Right atrium auricular region (tissue), 2 donors: ENCODE data around the gene SSR2. TPM values are rescaled to one million over a fixed set of nuclear protein-coding genes. Genes with fewer than 3 reads are reported as not detected.

Source experiments
- DNase-seq: peaks from one replicate; pipeline ENCODE4 v3.0.0-alpha.2; 2019; ENCODE audit warnings: low spot score
- H3K27ac ChIP-seq, 2 donors: fragments of 200-600 bp; sonication (generic); 1 replicate in 1 of 2; 2 replicates in 1 of 2; pipeline ENCODE4 v1.5.1; 2016 to 2019
- H3K27me3 ChIP-seq, 2 donors: fragments of 200-600 bp; sonication (generic); one replicate each; pipeline versions ENCODE4 v1.5.1 to v1.6.0; 2017 to 2019
- H3K36me3 ChIP-seq: fragments of 200-600 bp; sonication (generic); one replicate; pipeline ENCODE4 v1.5.1; 2016
- H3K4me1 ChIP-seq, 2 donors: fragments of 200-600 bp; sonication (generic); one replicate each; pipeline versions ENCODE4 v1.5.1 to v1.6.0; 2017 to 2019
- H3K4me3 ChIP-seq, 2 donors: fragments of 200-600 bp; sonication (generic); 1 replicate in 1 of 2; 2 replicates in 1 of 2; pipeline ENCODE4 v1.5.1; 2017 to 2019; ENCODE audit warnings: mild to moderate bottlenecking in 1 of 2, moderate library complexity in 1 of 2
- H3K9me3 ChIP-seq, 2 donors: fragments of 200-600 bp; sonication (generic); one replicate each; pipeline ENCODE4 v1.5.1; 2019
- CTCF ChIP-seq, 2 donors: fragments of 200-600 bp; sonication (generic); IDR thresholded peaks; one replicate each; pipeline ENCODE4 v1.5.1; 2019; ENCODE audit warnings: antibody characterized with exemption in 2 of 2
- total RNA-seq, 2 donors: library from RNA; depleted of rRNA; stranded (reverse); fragments of >200 nt; gene quantifications; one replicate each; pipeline ENCODE4 v1.1.0, GENCODE V29; 2016

SSR2 gene
- total RNA-seq, 2 donors from 2014 or later = 87.6 to 206 TPM

GRCh38 chr1:156065212-156065611 lies 44.5 kb upstream of the SSR2 start:
- Histone ChIP-seq H3K4me3 (no peak overlapping the region), H3K36me3 (no peaks in the 10 kb centered on the region), H3K27ac (no peak overlapping the region), H3K4me1 (no peaks in the 10 kb centered on the region), H3K27me3 (no peaks in the 10 kb centered on the region), H3K9me3 (no peaks in the 10 kb centered on the region)
- DNase-seq = no peak
- no peak for TF ChIP-seq CTCF (IDR thresholded peaks at IDR 0.05)

GRCh38 chr1:156064615-156065014 lies 43.9 kb upstream of the SSR2 start:
- no peak overlapping the region for H3K27ac ChIP-seq
- no peaks in the 10 kb centered on the region for H3K4me1 ChIP-seq
- no peak for TF ChIP-seq CTCF (IDR thresholded peaks at IDR 0.05)
- H3K9me3 ChIP-seq = no peaks in the 10 kb centered on the region
- H3K4me3 ChIP-seq = no peak overlapping the region
- H3K36me3 ChIP-seq = no peaks in the 10 kb centered on the region
- DNase-seq = no peak
- no peaks in the 10 kb centered on the region for H3K27me3 ChIP-seq

GRCh38 chr1:156063997-156064285 lies 43.2 kb upstream of the SSR2 start:
- TF ChIP-seq CTCF (IDR thresholded peaks at IDR 0.05) = no peak
- no peak overlapping the region for H3K27ac ChIP-seq
- H3K36me3 ChIP-seq = no peaks in the 10 kb centered on the region
- no peak for DNase-seq
- no peak overlapping the region for H3K4me3 ChIP-seq
- H3K9me3 ChIP-seq = no peaks in the 10 kb centered on the region
- H3K4me1 ChIP-seq = no peaks in the 10 kb centered on the region
- no peaks in the 10 kb centered on the region for H3K27me3 ChIP-seq

- H3K9me3 ChIP-seq = no peaks in the 10 kb centered on the region
- no peak overlapping the region for H3K4me3 ChIP-seq
- TF ChIP-seq CTCF (IDR thresholded peaks at IDR 0.05) = no peak
- no peak for DNase-seq
- no peaks in the 10 kb centered on the region for H3K4me1 ChIP-seq
- no peaks in the 10 kb centered on the region for H3K27me3 ChIP-seq
- no peak overlapping the region for H3K27ac ChIP-seq
- H3K36me3 ChIP-seq = no peaks in the 10 kb centered on the region
These were observed 41.4 kb upstream of the SSR2 start for GRCh38 chr1:156062189-156062588.

GRCh38 chr1:156060937-156061636 lies 40.3 kb upstream of the SSR2 start, which contains the start of gene RAB25:
Gene RAB25, plus strand, starts transcription at chr1:156061160. Its CDS starts 241 bp downstream, at chr1:156061401.
- Histone ChIP-seq H3K27ac (no peak within 1 kb of the TSS), H3K4me3 (no peak within 1 kb of the TSS), H3K4me1 (peaks cover 0 to 2% of the 10 kb centered on the region in 2 donors), H3K27me3 (no peaks in the 10 kb centered on the region), H3K9me3 (no peaks in the 10 kb centered on the region), H3K36me3 (no peaks in the 10 kb centered on the region)
- DNase-seq = no peak
- TF ChIP-seq CTCF (IDR thresholded peaks at IDR 0.05) = no peak

- Histone ChIP-seq H3K36me3 (no peaks in the 10 kb centered on the region), H3K4me1 (peaks cover 0 to 23% of the 10 kb centered on the region in 2 donors), H3K4me3 (no peak overlapping the region), H3K27me3 (no peaks in the 10 kb centered on the region), H3K27ac (no peak overlapping the region), H3K9me3 (no peaks in the 10 kb centered on the region)
- DNase-seq = no peak
- no peak for TF ChIP-seq CTCF (IDR thresholded peaks at IDR 0.05)
These were observed 35.6 kb upstream of the SSR2 start for GRCh38 chr1:156056326-156056849.
